Measurements from ENCODE around the gene LRRC40. TPM values are rescaled to one million over a fixed set of nuclear protein-coding genes. Genes with fewer than 3 reads are reported as not detected.
"Not testable (repeated sequence)": the region's sequence is repeated elsewhere in the genome, so short reads cannot be mapped to it uniquely, and the experiment has no call there.

Gene LRRC40
- total RNA-seq, 4 donors from 2014 or later, result 11.5 to 15.4 (median 14.6) TPM

DNA sequence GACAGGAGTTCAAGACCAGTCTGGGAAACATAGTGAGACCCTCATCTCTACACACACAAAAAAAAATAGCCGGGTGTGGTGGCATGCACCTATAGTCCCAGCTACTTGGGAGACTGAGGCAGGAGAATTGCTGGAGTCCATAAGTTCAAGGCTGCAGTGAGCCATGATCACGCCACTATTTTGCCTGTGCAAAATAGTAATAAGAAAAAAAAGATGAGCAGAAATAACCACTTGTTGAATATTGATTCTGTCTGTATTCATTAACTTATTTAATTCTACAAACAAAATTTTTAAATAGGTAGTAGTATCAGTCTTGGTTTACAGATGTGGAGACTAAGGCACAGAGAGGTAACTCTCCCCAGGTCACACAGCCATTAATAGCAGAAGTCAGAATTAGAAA lies 16.9 kb downstream of the LRRC40 start:
- Histone ChIP-seq H3K27me3 (no peaks in the 10 kb centered on the region), H3K4me3 (no peak overlapping the region), H3K27ac (replicated peaks in 1 of 4) (no peak overlapping the region), H3K36me3 (peaks cover 0 to 13% (median 4%) of the 10 kb centered on the region in 4 donors), H3K9me3 (no peaks in the 10 kb centered on the region), H3K4me1 (no peaks in the 10 kb centered on the region)
- TF ChIP-seq EP300 (IDR thresholded peaks at IDR 0.05), result no peak
- TF ChIP-seq CTCF (IDR thresholded peaks at IDR 0.05), result no peak
- TF ChIP-seq POLR2AphosphoS5 (IDR thresholded peaks at IDR 0.05), result no peak
- no peak for TF ChIP-seq POLR2A (IDR thresholded peaks at IDR 0.05; ENCODE audit: low read depth)
- intact Hi-C loops (cut with DNase I), result no loop called here
- WGBS, result 98% methylated on average over 2 of the region's 2 CpGs
- no peak for DNase-seq (ENCODE audit: extremely low spot score)

- H3K9me3 ChIP-seq; H3K27me3 ChIP-seq; intact Hi-C loops (cut with DNase I); H3K4me3 ChIP-seq; DNase-seq (ENCODE audit: extremely low spot score); H3K27ac ChIP-seq (replicated peaks in 1 of 4); H3K4me1 ChIP-seq: not testable (repeated sequence)
- WGBS, result 96% methylated on average over 3 of the region's 3 CpGs
- H3K36me3 ChIP-seq, result peaks cover 0 to 26% (median 8%) of the 10 kb centered on the region in 4 donors
These were observed 20.2 kb downstream of the LRRC40 start for GRCh38 chr1:70185181-70185580.

DNA sequence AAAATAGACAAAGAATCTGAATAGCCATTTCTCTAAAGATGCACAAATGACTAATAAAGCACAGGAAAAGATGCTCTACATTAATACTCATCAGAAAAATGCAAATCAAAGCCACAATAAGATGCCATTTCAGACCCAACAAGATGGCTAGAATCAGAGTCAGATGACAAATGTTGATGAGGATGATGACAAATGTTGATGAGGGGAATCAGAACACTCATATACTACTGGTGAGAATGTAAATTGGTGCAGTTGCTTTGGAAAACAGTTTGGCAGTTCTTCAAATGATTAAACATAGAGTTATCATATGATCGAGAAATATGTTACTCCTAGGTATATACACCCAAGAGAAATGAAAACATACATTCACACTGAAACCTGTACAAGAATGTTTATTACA lies 33.9 kb downstream of the LRRC40 start:
- TF ChIP-seq EP300 (IDR thresholded peaks at IDR 0.05) (no peak), CTCF (IDR thresholded peaks at IDR 0.05) (no peak), POLR2AphosphoS5 (IDR thresholded peaks at IDR 0.05) (no peak), POLR2A (IDR thresholded peaks at IDR 0.05; ENCODE audit: low read depth) (no peak)
- intact Hi-C loops (cut with DNase I), result no loop called here
- no peak for DNase-seq (ENCODE audit: extremely low spot score)
- Histone ChIP-seq H3K27me3 (no peaks in the 10 kb centered on the region), H3K9me3 (no peaks in the 10 kb centered on the region), H3K4me1 (no peaks in the 10 kb centered on the region), H3K27ac (replicated peaks in 1 of 4) (no peak overlapping the region), H3K36me3 (peaks cover 0 to 36% (median 13%) of the 10 kb centered on the region in 4 donors), H3K4me3 (no peak overlapping the region)
- 89% methylated on average over 1 of the region's 1 CpG for WGBS

- intact Hi-C loops (cut with DNase I), result no loop called here
- no peaks in the 10 kb centered on the region for H3K27me3 ChIP-seq
- H3K27ac ChIP-seq (replicated peaks in 1 of 4), result no peak overlapping the region
- no peaks in the 10 kb centered on the region for H3K4me1 ChIP-seq
- DNase-seq (ENCODE audit: extremely low spot score), result no peak
- H3K36me3 ChIP-seq, result peaks cover 0 to 29% (median 0%) of the 10 kb centered on the region in 4 donors
- H3K9me3 ChIP-seq, result no peaks in the 10 kb centered on the region
- TF ChIP-seq EP300 (IDR thresholded peaks at IDR 0.05) (no peak), POLR2AphosphoS5 (IDR thresholded peaks at IDR 0.05) (no peak), POLR2A (IDR thresholded peaks at IDR 0.05; ENCODE audit: low read depth) (no peak), CTCF (IDR thresholded peaks at IDR 0.05) (no peak)
- H3K4me3 ChIP-seq, result no peak overlapping the region
- 94% methylated on average over 5 of the region's 5 CpGs for WGBS
These were observed 36.1 kb downstream of the LRRC40 start for GRCh38 chr1:70169018-70169839.

GRCh38 chr1:70168283-70168682 lies 37.1 kb downstream of the LRRC40 start:
- no peak for TF ChIP-seq CTCF (IDR thresholded peaks at IDR 0.05)
- TF ChIP-seq EP300 (IDR thresholded peaks at IDR 0.05), result no peak
- TF ChIP-seq POLR2A (IDR thresholded peaks at IDR 0.05; ENCODE audit: low read depth), result no peak
- TF ChIP-seq POLR2AphosphoS5 (IDR thresholded peaks at IDR 0.05), result no peak
- intact Hi-C loops (cut with DNase I), result no loop called here
- Histone ChIP-seq H3K9me3 (no peaks in the 10 kb centered on the region), H3K4me3 (no peak overlapping the region), H3K27me3 (no peaks in the 10 kb centered on the region), H3K4me1 (no peaks in the 10 kb centered on the region), H3K27ac (replicated peaks in 1 of 4) (no peak overlapping the region), H3K36me3 (peaks cover 0 to 30% (median under 1%) of the 10 kb centered on the region in 4 donors)
- DNase-seq (ENCODE audit: extremely low spot score), result no peak

Data from esophagus muscularis mucosa (tissue), 4 donors.